Stimulated activated naive B cell treated with anti-CD40 and anti-IgM and Interleukin-4, amounts not matched to agents 10 μg/mL and 1 μg/mL and 100 μg/mL, for 72 hours (primary cell): ENCODE measurements around the gene PI4K2A.

Source experiments
- ATAC-seq, 2 donors: fragments of 150-1000 bp; cut with Tn5 transposase; replicated peaks; 2 replicates each; pipeline ENCODE4 v1.10.0; 2021; ENCODE audit warnings: moderate library complexity in 1 of 2
- DNase-seq: peaks from one replicate; pipeline ENCODE4 v3.0.0; 2021
- H3K27ac Mint-ChIP-seq: one replicate; pipeline ENCODE4 v1.8.0; 2022; ENCODE audit warnings: mild to moderate bottlenecking, mixed read lengths
- H3K27me3 Mint-ChIP-seq, 2 donors: one replicate each; pipeline ENCODE4 v1.8.0; 2022; ENCODE audit warnings: mixed read lengths in 2 of 2
- H3K36me3 Mint-ChIP-seq, 2 donors: one replicate each; pipeline ENCODE4 v1.8.0; 2022; ENCODE audit warnings: mixed read lengths in 2 of 2, mild to moderate bottlenecking in 1 of 2
- H3K4me1 Mint-ChIP-seq, 2 donors: one replicate each; pipeline ENCODE4 v1.8.0; 2022; ENCODE audit warnings: mixed read lengths in 2 of 2, mild to moderate bottlenecking in 1 of 2
- H3K4me3 Mint-ChIP-seq, 2 donors: one replicate each; pipeline ENCODE4 v1.8.0; 2022; ENCODE audit warnings: mild to moderate bottlenecking in 2 of 2, mixed read lengths in 2 of 2, moderate library complexity in 1 of 2
- H3K9me3 Mint-ChIP-seq, 2 donors: one replicate each; pipeline ENCODE4 v1.8.0; 2022; ENCODE audit warnings: mixed read lengths in 2 of 2, mild to moderate bottlenecking in 1 of 2

Gene PI4K2A

GRCh38 chr10:97640174-97640867 is at the start of gene PI4K2A:
PI4K2A (plus strand) TSS chr10:97640671; CDS start chr10:97640743, 72 bp downstream.
- H3K36me3 Mint-ChIP-seq = peaks cover 13 to 22% of the 10 kb centered on the region in 2 donors
- H3K27ac Mint-ChIP-seq = peak within 1 kb of the TSS; percentile 96
- peak; percentile 99 for DNase-seq
- no peaks in the 10 kb centered on the region for H3K27me3 Mint-ChIP-seq
- H3K4me1 Mint-ChIP-seq = peaks cover 11 to 30% of the 10 kb centered on the region in 2 donors
- H3K9me3 Mint-ChIP-seq = peaks cover 0 to 2% of the 10 kb centered on the region in 2 donors
- peak within 1 kb of the TSS; percentile 90 to 96 for H3K4me3 Mint-ChIP-seq
- peak; percentile 96 to 98 for ATAC-seq

- H3K9me3 Mint-ChIP-seq = no peaks in the 10 kb centered on the region
- H3K4me1 Mint-ChIP-seq = no peaks in the 10 kb centered on the region
- H3K27ac Mint-ChIP-seq = no peak overlapping the region
- no peak for ATAC-seq
- no peak for DNase-seq
- H3K4me3 Mint-ChIP-seq = no peak overlapping the region
- no peaks in the 10 kb centered on the region for H3K27me3 Mint-ChIP-seq
- no peaks in the 10 kb centered on the region for H3K36me3 Mint-ChIP-seq
Measured at GRCh38 chr10:97590748-97591495, 49.5 kb upstream of the PI4K2A start.

DNA sequence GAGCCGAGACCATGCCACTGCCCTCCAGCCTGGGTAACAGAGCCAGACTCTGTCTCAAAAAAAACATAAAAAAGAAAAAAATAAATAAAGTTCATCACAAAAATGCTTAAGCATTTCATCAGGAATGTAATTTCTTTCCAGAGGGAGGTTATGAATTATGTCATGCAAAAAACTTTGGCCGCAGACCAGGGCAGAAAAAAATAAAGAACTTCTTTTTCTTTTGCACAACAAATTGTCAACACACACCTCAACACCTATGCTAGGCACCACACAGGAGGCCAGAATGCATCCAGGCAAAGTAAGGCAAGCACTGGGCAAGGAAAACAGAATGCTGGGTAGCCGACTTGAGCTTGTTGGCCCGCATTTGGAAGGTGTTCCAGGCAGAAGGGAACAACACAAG is 47.0 kb upstream of the PI4K2A start:
- Mint-ChIP-seq H3K4me3 (no peak overlapping the region), H3K27me3 (no peaks in the 10 kb centered on the region), H3K9me3 (no peaks in the 10 kb centered on the region), H3K36me3 (no peaks in the 10 kb centered on the region), H3K27ac (no peak overlapping the region), H3K4me1 (no peaks in the 10 kb centered on the region)
- DNase-seq (no peak), ATAC-seq (no peak)

- H3K27ac Mint-ChIP-seq = peak overlapping the region; percentile 43
- DNase-seq = no peak
Measured at GRCh38 chr10:97596101-97597082, 44.1 kb upstream of the PI4K2A start.

DNA sequence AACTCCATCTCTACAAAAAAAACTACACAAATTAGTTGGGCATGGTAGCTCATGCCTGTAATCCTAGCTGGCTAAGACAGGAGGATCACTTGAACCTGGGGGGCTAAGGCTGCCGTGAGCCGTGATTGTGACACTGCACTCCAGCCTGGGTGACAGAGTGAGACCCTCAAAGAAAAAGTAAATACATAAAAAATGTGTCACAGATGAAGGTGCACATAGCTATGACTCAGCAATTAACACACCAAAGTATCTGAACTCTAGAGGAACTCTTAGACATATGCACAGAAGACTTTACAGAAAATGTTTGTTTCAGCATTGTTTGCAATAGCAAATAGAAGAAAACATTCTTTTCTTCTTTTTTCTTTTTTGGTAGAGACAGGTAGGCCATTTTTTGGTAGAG is 42.7 kb upstream of the PI4K2A start:
- DNase-seq (no peak), ATAC-seq (no peak)
- Mint-ChIP-seq H3K4me3 (no peak overlapping the region), H3K36me3 (no peaks in the 10 kb centered on the region), H3K4me1 (no peaks in the 10 kb centered on the region), H3K27ac (no peak overlapping the region), H3K9me3 (no peaks in the 10 kb centered on the region), H3K27me3 (no peaks in the 10 kb centered on the region)

More at GRCh38 chr10:97596101-97597082, 44.1 kb upstream of the PI4K2A start:
- H3K9me3 Mint-ChIP-seq = no peaks in the 10 kb centered on the region
- no peaks in the 10 kb centered on the region for H3K4me1 Mint-ChIP-seq
- no peak overlapping the region for H3K4me3 Mint-ChIP-seq
- H3K27me3 Mint-ChIP-seq = no peaks in the 10 kb centered on the region
- ATAC-seq = no peak
- H3K36me3 Mint-ChIP-seq = no peaks in the 10 kb centered on the region

GRCh38 chr10:97598407-97599271 is 41.8 kb upstream of the PI4K2A start:
- Mint-ChIP-seq H3K4me3 (no peak overlapping the region), H3K9me3 (no peaks in the 10 kb centered on the region), H3K4me1 (no peaks in the 10 kb centered on the region), H3K27ac (no peak overlapping the region), H3K36me3 (no peaks in the 10 kb centered on the region), H3K27me3 (no peaks in the 10 kb centered on the region)
- ATAC-seq = no peak
- no peak for DNase-seq

DNA sequence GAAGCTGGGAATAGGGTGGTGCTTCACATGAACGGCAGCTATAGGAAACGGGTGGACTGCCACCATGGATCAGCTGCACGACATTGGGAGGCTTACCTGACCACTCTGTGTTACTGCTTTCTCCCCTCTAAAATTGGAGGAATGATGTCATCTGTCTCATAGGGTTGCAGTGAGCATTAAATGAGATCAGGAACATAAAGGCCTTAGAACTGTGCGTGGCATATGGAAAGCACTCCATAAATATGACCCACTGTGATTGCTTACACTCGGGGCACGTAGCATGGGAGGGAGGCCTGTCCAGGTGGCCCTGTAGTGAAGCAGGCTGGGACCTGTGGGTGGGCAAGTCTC is 41.2 kb upstream of the PI4K2A start:
- Mint-ChIP-seq H3K9me3 (no peaks in the 10 kb centered on the region), H3K27ac (no peak overlapping the region), H3K4me3 (no peak overlapping the region), H3K27me3 (no peaks in the 10 kb centered on the region), H3K36me3 (no peaks in the 10 kb centered on the region), H3K4me1 (no peaks in the 10 kb centered on the region)
- ATAC-seq (no peak), DNase-seq (no peak)

- Mint-ChIP-seq H3K27ac (no peak overlapping the region), H3K27me3 (no peaks in the 10 kb centered on the region), H3K36me3 (no peaks in the 10 kb centered on the region), H3K4me3 (no peak overlapping the region), H3K4me1 (no peaks in the 10 kb centered on the region), H3K9me3 (no peaks in the 10 kb centered on the region)
- no peak for ATAC-seq
- DNase-seq = no peak
Measured at GRCh38 chr10:97600616-97601015, 39.9 kb upstream of the PI4K2A start.

DNA sequence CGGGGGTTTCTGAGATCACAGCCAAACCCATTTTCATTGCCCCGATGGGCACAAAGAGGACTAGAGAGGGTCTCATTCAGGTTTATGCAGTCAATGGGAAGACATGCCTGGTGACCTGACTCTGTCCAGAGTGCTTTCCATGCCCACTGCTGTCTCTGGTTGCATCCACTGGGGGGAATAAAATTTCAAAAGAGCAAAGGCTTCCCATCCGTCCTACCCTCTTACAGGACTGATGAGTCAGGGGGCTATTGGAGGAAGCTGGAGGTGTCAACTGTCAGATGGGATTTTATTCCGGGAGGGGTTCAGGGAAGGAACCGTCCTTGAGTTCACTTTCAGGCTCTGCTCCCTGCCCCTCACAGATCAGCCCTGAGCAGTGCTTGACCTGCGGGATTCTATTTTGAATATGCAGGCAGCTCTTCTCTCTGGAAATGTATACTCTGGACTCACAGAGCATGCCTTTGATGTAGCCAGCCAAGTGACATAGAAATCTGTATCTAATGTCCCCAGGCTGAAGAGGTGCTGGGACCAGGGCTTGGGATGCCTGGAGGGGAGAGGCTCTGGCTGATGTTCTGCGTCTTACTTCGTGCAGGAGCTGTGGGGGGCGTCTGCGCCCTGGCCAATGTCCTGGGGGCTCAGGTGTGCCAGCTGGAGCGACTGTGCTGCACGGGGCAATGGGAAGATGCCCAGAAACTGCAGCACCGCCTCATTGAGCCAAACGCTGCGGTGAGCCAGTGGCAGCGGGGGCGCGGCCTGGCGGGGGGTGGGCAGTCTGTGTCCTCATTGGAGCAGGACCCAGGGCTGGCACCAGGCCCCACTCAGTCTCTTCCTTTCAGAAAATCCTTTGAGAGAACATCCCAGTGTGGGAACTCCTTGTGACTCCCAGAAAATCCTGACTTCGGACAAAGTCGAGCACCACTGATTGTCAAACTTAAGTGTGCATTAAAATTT is 38.9 kb upstream of the PI4K2A start:
- Mint-ChIP-seq H3K27ac (no peak overlapping the region), H3K4me1 (no peaks in the 10 kb centered on the region), H3K9me3 (no peaks in the 10 kb centered on the region), H3K27me3 (no peaks in the 10 kb centered on the region), H3K36me3 (no peaks in the 10 kb centered on the region), H3K4me3 (no peak overlapping the region)
- ATAC-seq = no peak
- DNase-seq = no peak

DNA sequence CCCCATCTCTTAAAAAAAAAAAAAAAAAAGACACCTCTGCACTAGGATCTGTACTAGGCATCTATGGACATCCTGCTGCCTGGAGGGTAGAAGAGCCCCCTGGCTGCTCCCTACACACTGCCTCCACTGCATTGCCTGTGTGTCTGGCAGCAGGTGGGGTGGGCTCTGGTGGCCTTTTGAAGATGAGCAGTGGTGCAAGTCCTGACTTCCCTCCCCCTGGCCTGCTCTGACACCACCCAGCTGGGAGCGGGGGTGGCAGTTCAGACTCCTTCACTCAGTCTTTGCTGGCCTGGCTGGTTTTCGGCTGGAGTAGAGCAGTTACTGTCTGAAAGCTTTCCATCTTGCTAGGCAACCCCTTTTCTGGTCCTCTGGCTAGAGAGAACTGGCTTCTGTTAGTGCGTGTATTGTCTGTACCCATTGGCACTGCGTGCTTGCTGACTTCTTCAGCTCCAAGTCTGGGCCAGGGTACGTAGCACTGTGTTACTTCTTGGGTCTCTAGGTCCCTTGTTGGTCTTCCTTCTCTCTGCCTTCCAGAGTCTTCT is 33.3 kb upstream of the PI4K2A start:
- no peaks in the 10 kb centered on the region for H3K4me1 Mint-ChIP-seq
- H3K27ac Mint-ChIP-seq = no peak overlapping the region
- no peaks in the 10 kb centered on the region for H3K27me3 Mint-ChIP-seq
- DNase-seq (no peak), ATAC-seq (no peak)
- no peak overlapping the region for H3K4me3 Mint-ChIP-seq
- H3K9me3 Mint-ChIP-seq = no peaks in the 10 kb centered on the region
- no peaks in the 10 kb centered on the region for H3K36me3 Mint-ChIP-seq

DNA sequence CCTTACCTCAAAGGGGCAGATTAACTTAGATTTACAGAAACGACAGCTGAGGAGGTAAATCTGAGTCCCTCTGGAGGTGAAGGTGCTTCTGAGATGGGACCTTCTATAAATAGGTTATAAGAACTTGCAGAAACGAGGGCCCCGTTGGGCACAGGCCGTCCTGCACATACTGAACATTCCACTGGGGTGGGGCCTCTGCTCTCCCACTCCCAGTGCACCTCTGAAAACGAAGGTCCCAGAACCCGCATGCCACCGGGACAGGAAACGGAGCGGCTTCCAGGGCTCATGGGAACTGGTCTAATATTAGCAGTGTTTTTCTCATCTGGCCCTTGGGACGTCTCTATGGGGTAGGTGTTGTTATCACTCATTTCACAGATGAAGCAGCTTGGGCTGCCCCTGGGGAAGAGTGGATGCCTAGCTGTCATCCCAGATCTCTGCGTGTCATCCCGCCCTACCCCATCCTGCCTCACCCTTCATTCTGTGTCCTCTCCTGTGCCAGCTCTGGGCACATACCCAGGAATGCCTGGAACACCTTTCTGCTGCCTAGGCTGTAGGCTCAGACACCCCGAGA is 31.4 kb upstream of the PI4K2A start:
- Mint-ChIP-seq H3K27ac (no peak overlapping the region), H3K4me3 (no peak overlapping the region), H3K27me3 (no peaks in the 10 kb centered on the region), H3K9me3 (no peaks in the 10 kb centered on the region), H3K36me3 (no peaks in the 10 kb centered on the region), H3K4me1 (no peaks in the 10 kb centered on the region)
- DNase-seq = no peak
- no peak for ATAC-seq

DNA sequence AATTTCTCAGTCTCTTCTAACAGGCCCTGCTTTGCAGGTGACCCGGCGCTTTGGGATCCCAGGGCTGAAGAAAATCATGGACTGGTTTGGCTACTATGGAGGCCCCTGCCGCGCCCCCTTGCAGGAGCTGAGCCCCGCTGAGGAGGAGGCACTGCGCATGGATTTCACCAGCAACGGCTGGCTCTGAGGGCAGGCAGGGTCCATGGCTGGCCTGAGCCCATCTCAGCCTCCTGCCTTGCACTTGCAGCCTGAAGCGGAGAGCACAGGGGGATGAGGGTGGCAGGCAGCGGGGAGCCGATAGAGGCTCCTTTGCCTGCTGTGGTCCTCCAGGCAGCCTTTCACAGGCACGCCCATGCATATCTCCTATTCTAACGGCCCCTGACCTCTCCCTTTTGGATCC is 29.0 kb upstream of the PI4K2A start:
- Mint-ChIP-seq H3K4me3 (no peak overlapping the region), H3K4me1 (no peaks in the 10 kb centered on the region), H3K9me3 (no peaks in the 10 kb centered on the region), H3K27me3 (no peaks in the 10 kb centered on the region), H3K27ac (no peak overlapping the region), H3K36me3 (no peaks in the 10 kb centered on the region)
- ATAC-seq = no peak
- DNase-seq = no peak
